Measurements from ENCODE around the gene UNC5CL. TPM values are rescaled to one million over a fixed set of nuclear protein-coding genes. Genes with fewer than 3 reads are reported as not detected.

Gene UNC5CL
- total RNA-seq, 1 donor = under 0.01 TPM

GRCh38 chr6:40989204-40990169 is 49.5 kb downstream of the UNC5CL start:
- no peak overlapping the region for H3K4me3 ChIP-seq (ENCODE audit: low read depth, low read length)
- no peak for TF ChIP-seq CTCF (IDR thresholded peaks at IDR 0.05; ENCODE audit: insufficient read depth, low read depth, low read length)

DNA sequence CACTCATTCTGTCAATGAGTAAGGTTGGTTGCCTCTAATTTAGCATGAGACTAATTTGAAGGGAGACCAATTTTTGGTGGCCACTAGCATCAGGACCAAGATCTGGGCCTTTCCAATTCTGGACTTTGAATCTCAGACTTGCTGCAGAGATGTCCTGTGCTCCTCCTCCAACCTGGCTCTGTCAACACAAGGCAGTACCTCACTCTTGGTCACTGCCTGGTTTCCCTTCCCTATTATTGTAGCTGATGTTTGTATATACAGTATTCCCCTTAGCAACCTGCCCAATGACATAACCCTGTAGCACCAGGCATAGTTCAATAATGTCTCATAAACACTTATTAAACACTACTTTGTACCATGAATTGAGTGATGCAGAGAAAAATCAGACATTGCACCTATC is 50.4 kb downstream of the UNC5CL start:
- TF ChIP-seq CTCF (IDR thresholded peaks at IDR 0.05; ENCODE audit: insufficient read depth, low read depth, low read length) = no peak
- no peak overlapping the region for H3K4me3 ChIP-seq (ENCODE audit: low read depth, low read length)
- no peak for DNase-seq (ENCODE audit: low read depth)

More at GRCh38 chr6:40989204-40990169, 49.5 kb downstream of the UNC5CL start:
- DNase-seq (ENCODE audit: low read depth) = no peak

DNA sequence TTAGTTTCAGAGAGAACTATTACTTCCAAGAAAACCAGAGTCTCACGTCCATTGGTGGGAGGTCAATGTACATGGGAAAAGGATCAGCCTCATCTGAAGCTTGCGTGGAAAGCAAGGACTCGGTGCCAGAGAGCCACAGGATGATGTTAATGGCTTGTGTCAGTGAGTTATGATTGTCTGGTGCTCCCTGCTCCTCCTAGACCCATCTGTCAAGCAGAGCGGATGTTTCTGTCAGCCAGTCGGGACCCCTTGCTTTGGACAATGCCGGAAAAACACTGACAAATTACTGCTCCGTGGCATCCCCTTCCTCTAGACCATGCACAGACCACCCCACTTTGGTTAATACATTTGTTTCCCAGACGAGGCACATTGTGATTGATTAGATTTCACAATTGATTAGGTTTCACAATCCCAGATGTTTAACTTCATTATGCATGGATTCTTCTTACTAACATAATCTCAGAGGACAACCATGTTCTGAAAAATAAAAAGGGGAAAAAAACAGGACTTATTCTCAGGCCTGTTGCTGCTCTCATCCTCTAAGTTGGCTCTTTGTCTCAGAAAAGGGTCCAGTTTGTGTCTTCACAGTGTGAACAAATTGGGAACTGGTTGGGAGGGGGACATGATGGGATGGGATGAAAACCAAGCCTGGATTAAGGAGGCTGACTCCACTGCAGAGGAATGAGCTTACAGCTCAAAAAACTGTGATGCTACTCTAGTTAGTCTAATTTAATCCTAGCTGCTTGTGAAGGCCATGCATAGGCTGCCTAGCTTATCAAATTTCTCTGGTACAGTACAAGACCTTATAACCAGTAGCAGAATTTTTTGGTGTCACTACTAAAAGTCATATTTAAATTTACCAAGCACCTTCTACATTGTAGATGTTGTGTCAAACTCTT is 51.9 kb downstream of the UNC5CL start:
- no peak for TF ChIP-seq CTCF (IDR thresholded peaks at IDR 0.05; ENCODE audit: insufficient read depth, low read depth, low read length)
- no peak overlapping the region for H3K4me3 ChIP-seq (ENCODE audit: low read depth, low read length)
- no peak for DNase-seq (ENCODE audit: low read depth)

- H3K4me3 ChIP-seq (ENCODE audit: low read depth, low read length) = no peak overlapping the region
- TF ChIP-seq CTCF (IDR thresholded peaks at IDR 0.05; ENCODE audit: insufficient read depth, low read depth, low read length) = no peak
- no peak for DNase-seq (ENCODE audit: low read depth)
Measured at GRCh38 chr6:40986364-40986763, 52.7 kb downstream of the UNC5CL start.

GRCh38 chr6:40983752-40984151 is 55.3 kb downstream of the UNC5CL start:
- no peak overlapping the region for H3K4me3 ChIP-seq (ENCODE audit: low read depth, low read length)
- DNase-seq (ENCODE audit: low read depth) = no peak
- no peak for TF ChIP-seq CTCF (IDR thresholded peaks at IDR 0.05; ENCODE audit: insufficient read depth, low read depth, low read length)

- H3K4me3 ChIP-seq (ENCODE audit: low read depth, low read length) = no peak overlapping the region
- DNase-seq (ENCODE audit: low read depth) = no peak
- no peak for TF ChIP-seq CTCF (IDR thresholded peaks at IDR 0.05; ENCODE audit: insufficient read depth, low read depth, low read length)
Measured at GRCh38 chr6:40982917-40983316, 56.1 kb downstream of the UNC5CL start.

All from fibroblast of villous mesenchyme (primary cell).